Keratinocyte (primary cell): ENCODE measurements around the gene PRKN. TPM values are rescaled to one million over a fixed set of nuclear protein-coding genes. Genes with fewer than 3 reads are reported as not detected.

Experiments
- DNase-seq: peaks from one replicate; pipeline ENCODE4 v3.0.0-alpha.2; 2011; ENCODE audit warnings: low read depth, missing footprints, low spot score
- FAIRE-seq: peaks from 2 replicates; lab custom pipeline; 2011; peaks lifted over from hg19 to GRCh38; lab: Jason Lieb, UNC
- H2AFZ ChIP-seq: 2 replicates; pipeline ENCODE4 v1.6.0; 2012; ENCODE audit warnings: low read length, control low read depth, inconsistent platforms; ENCODE audit not compliant: control insufficient read depth
- H3K27ac ChIP-seq: 2 replicates; pipeline ENCODE4 v1.5.1; 2011; ENCODE audit warnings: low read length; ENCODE audit not compliant: control insufficient read depth, insufficient read depth
- H3K27me3 ChIP-seq: 3 replicates; pipeline ENCODE4 v1.6.0; 2011; ENCODE audit warnings: low read length; ENCODE audit not compliant: control insufficient read depth, insufficient read depth; ENCODE audit errors: extremely low read depth
- H3K36me3 ChIP-seq, 2 experiments: 2 replicates in 1 of 2; 3 replicates in 1 of 2; pipeline ENCODE4 v1.5.1; 2011; ENCODE audit warnings: low read length in 2 of 2, mild to moderate bottlenecking in 1 of 2; ENCODE audit not compliant: control insufficient read depth in 2 of 2, insufficient read depth in 2 of 2; ENCODE audit errors: extremely low read depth in 1 of 2
- H3K4me1 ChIP-seq: 3 replicates; pipeline ENCODE4 v1.5.1; 2011; ENCODE audit warnings: low read length; ENCODE audit not compliant: control insufficient read depth, insufficient read depth; ENCODE audit errors: extremely low read depth
- H3K4me2 ChIP-seq: 3 replicates; pipeline ENCODE4 v1.6.0; 2011; ENCODE audit warnings: low read depth, low read length; ENCODE audit not compliant: control insufficient read depth, insufficient read depth; ENCODE audit errors: extremely low read depth
- H3K4me3 ChIP-seq, 3 experiments: fragments of 200-600 bp in 1 of 3; sonication (generic) in 1 of 3; 2 replicates in 2 of 3; 3 replicates in 1 of 3; pipeline ENCODE4 v1.5.1; 2011 to 2016; ENCODE audit warnings: low read length in 3 of 3, mild to moderate bottlenecking in 3 of 3, control low read depth in 2 of 3, inconsistent platforms in 1 of 3, low read depth in 1 of 3, mixed read lengths in 1 of 3, mixed run types in 1 of 3, moderate library complexity in 1 of 3; ENCODE audit not compliant: control insufficient read depth in 2 of 3, insufficient read depth in 2 of 3; ENCODE audit errors: extremely low read depth in 1 of 3
- H3K79me2 ChIP-seq: 2 replicates; pipeline ENCODE4 v1.6.0; 2012; ENCODE audit warnings: low read length; ENCODE audit not compliant: control insufficient read depth, insufficient read depth
- H3K9ac ChIP-seq: 3 replicates; pipeline ENCODE4 v1.6.0; 2011; ENCODE audit warnings: low read length; ENCODE audit not compliant: control insufficient read depth, insufficient read depth; ENCODE audit errors: extremely low read depth
- H3K9me1 ChIP-seq: 3 replicates; pipeline ENCODE4 v1.6.0; 2011; ENCODE audit warnings: low read length; ENCODE audit not compliant: control insufficient read depth, insufficient read depth; ENCODE audit errors: extremely low read depth
- H3K9me3 ChIP-seq: 2 replicates; pipeline ENCODE4 v1.5.1; 2012; ENCODE audit warnings: low read depth, low read length; ENCODE audit not compliant: control insufficient read depth
- H4K20me1 ChIP-seq: 3 replicates; pipeline ENCODE4 v1.6.0; 2011; ENCODE audit warnings: low read length; ENCODE audit not compliant: control insufficient read depth, insufficient read depth; ENCODE audit errors: extremely low read depth
- EZH2 ChIP-seq: IDR thresholded peaks from one replicate; pipeline ENCODE4 v1.6.1; 2012; ENCODE audit warnings: inconsistent platforms, mild to moderate bottlenecking, low read length, moderate library complexity
- dilution Hi-C: fragments of 300-500 bp; cut with MboI; formaldehyde crosslinking; loops from one replicate; pipeline ENCODE4 v1.7.0; 2020; ENCODE audit warnings: low sequenced_read_pairs; ENCODE audit not compliant: extremely low pct_ligation_motif_present
- polyA plus RNA-seq, 5 experiments: library from polyadenylated mRNA; depleted of rRNA in 3 of 5; stranded (reverse) in 3 of 5; stranded (forward) in 1 of 5; unstranded in 1 of 5; fragments of >200 nt; gene quantifications; 1 replicate in 1 of 5; 2 replicates in 3 of 5; 3 replicates in 1 of 5; pipeline versions ENCODE4 v1.2.1 to v1.2.3, GENCODE V29; 2011 to 2012; ENCODE audit warnings: missing spikeins in 2 of 5, low read depth in 1 of 5, low replicate concordance in 1 of 5
- TF ChIP-seq, protein P1 (sequence below), 3 experiments: IDR thresholded peaks in 1 of 3; conservative IDR thresholded peaks in 1 of 3; optimal IDR thresholded peaks in 1 of 3; 2 replicates in 2 of 3; 3 replicates in 1 of 3; pipeline versions ENCODE3 to v1.5.1; 2011; ENCODE audit warnings: low read length in 3 of 3, mild to moderate bottlenecking in 3 of 3, moderate library complexity in 2 of 3, control low read depth in 1 of 3, inconsistent platforms in 1 of 3; ENCODE audit not compliant: insufficient read depth in 2 of 3; ENCODE audit errors: extremely low read depth in 1 of 3

PRKN gene
- polyA plus RNA-seq, 1 donor (not counting 4 experiments of a cell fraction or from before 2014, with no cell fraction given): 0.67 TPM

DNA sequence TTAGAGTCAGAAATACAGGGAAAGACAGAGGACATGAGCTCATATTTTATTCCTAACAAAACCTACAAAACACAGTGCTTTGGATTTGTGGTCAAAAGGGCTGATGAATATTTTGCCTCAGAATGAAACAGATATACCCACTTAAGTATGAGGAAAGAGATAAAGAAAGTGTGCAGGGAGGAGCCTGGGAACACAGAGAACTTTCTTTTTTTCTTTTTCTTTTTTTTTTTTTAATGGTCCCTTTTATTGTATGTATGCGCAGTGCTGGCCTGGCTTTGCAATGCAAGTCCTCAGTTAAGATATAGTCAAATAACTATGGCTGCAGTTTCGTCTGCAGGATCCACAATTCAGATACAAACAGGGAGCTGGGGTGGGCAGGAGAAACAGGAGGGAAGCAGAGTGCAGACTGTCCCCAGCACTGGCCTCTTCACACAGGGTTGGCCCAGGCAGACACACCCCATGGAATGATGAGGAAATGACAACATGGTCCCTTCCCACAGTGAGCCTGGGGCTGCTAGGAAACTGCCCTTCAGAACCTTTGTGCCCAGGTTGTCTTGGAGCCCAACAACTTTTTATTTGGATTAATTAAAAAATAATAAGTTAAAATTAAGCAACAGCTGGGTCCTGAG is 823.9 kb downstream of the PRKN start:
- Histone ChIP-seq H3K4me3 (no peak overlapping the region), H3K4me1 (no peaks in the 10 kb centered on the region), H3K4me2 (no peak overlapping the region), H2AFZ (no peak overlapping the region), H3K36me3 (no peaks in the 10 kb centered on the region), H3K9ac (no peak overlapping the region), H3K27ac (no peak overlapping the region), H4K20me1 (no peaks in the 10 kb centered on the region), H3K9me3 (no peaks in the 10 kb centered on the region), H3K27me3 (no peaks in the 10 kb centered on the region), H3K79me2 (no peaks in the 10 kb centered on the region), H3K9me1 (no peaks in the 10 kb centered on the region)
- TF ChIP-seq EZH2: no peak
- TF ChIP-seq, protein P1, sequence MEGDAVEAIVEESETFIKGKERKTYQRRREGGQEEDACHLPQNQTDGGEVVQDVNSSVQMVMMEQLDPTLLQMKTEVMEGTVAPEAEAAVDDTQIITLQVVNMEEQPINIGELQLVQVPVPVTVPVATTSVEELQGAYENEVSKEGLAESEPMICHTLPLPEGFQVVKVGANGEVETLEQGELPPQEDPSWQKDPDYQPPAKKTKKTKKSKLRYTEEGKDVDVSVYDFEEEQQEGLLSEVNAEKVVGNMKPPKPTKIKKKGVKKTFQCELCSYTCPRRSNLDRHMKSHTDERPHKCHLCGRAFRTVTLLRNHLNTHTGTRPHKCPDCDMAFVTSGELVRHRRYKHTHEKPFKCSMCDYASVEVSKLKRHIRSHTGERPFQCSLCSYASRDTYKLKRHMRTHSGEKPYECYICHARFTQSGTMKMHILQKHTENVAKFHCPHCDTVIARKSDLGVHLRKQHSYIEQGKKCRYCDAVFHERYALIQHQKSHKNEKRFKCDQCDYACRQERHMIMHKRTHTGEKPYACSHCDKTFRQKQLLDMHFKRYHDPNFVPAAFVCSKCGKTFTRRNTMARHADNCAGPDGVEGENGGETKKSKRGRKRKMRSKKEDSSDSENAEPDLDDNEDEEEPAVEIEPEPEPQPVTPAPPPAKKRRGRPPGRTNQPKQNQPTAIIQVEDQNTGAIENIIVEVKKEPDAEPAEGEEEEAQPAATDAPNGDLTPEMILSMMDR (optimal IDR thresholded peaks at IDR 0.05 in 1 of 3, IDR thresholded peaks at IDR 0.05 in 1 of 3, conservative IDR thresholded peaks at IDR 0.05 in 1 of 3; ENCODE audit: extremely low read depth in 1 of 3, insufficient read depth in 2 of 3, low read length in 3 of 3): no peak
- FAIRE-seq (no peak), DNase-seq (no peak)
- dilution Hi-C loops: no loop called here

DNA sequence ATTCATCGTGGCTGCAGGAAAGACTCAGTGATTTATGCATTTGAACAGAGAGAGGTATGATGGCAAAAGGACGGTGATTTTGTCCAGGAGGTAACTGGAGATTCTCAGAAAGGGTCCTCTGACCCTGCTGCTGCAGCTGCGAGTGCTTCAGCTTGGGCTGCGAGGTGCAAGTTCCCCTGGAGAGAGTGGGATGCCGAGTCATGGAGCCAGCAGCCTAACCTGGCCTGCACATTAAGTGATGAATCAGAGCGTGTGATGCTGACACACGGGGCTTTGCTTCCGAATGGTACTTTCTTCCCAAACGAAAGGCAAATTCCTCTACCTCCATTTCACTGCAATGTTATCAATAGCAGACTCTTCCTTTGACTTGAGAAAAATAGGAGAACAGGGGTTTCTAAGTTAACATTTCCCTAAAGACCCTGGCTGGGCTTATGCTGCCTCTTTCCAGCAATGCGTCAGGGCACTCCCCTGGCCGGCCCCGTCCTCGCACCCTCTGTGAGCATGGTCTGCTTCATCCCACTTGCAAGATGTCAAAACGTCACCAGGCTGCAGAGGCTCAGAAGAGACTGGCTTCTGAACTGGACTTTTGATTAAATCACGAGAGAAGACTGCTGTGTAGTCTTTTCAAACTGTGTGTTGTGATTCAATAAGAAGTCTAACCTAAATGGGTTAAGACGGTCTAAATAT is 825.7 kb downstream of the PRKN start:
- Histone ChIP-seq H3K4me1 (no peaks in the 10 kb centered on the region), H3K4me3 (no peak overlapping the region), H3K4me2 (no peak overlapping the region), H3K27me3 (no peaks in the 10 kb centered on the region), H3K27ac (no peak overlapping the region), H4K20me1 (no peaks in the 10 kb centered on the region), H2AFZ (no peak overlapping the region), H3K79me2 (no peaks in the 10 kb centered on the region), H3K9me3 (no peaks in the 10 kb centered on the region), H3K9me1 (no peaks in the 10 kb centered on the region), H3K9ac (no peak overlapping the region), H3K36me3 (no peaks in the 10 kb centered on the region)
- TF ChIP-seq EZH2: no peak
- TF ChIP-seq, protein P1 (optimal IDR thresholded peaks at IDR 0.05 in 1 of 3, IDR thresholded peaks at IDR 0.05 in 1 of 3, conservative IDR thresholded peaks at IDR 0.05 in 1 of 3; ENCODE audit: extremely low read depth in 1 of 3, insufficient read depth in 2 of 3, low read length in 3 of 3): no peak
- FAIRE-seq: no peak
- DNase-seq: no peak
- dilution Hi-C loops: no loop called here
